ENCODE results near the gene SYTL5. TPM values are rescaled to one million over a fixed set of nuclear protein-coding genes. Genes with fewer than 3 reads are reported as not detected.

SYTL5 gene
- total RNA-seq, 1 donor from 2014 or later = 1.7 TPM

GRCh38 chrX:38116706-38117105 is 110.4 kb downstream of the SYTL5 start:
- H3K4me2 ChIP-seq = no peak overlapping the region
- H3K4me1 ChIP-seq = no peaks in the 10 kb centered on the region
- TF ChIP-seq EZH2phosphoT487 (IDR thresholded peaks at IDR 0.05) (no peak), CTCF (IDR thresholded peaks at IDR 0.05) (no peak), EZH2 (IDR thresholded peaks at IDR 0.05) (no peak)
- H3K79me2 ChIP-seq (ENCODE audit: low read depth) = no peaks in the 10 kb centered on the region
- no peaks in the 10 kb centered on the region for H3K27me3 ChIP-seq
- Mint-ChIP-seq H3K4me1 (no peaks in the 10 kb centered on the region), H3K4me3 (no peak overlapping the region), H3K9me3 (peaks cover 4% of the 10 kb centered on the region), H3K27me3 (ENCODE audit: insufficient read depth, low read depth) (no peaks in the 10 kb centered on the region), H3K36me3 (no peaks in the 10 kb centered on the region), H3K27ac (no peak overlapping the region)
- H3K9me3 ChIP-seq (ENCODE audit: low read depth) = peaks cover 6% of the 10 kb centered on the region
- DNase-seq (ENCODE audit: low spot score) = no peak
- H3F3A ChIP-seq (ENCODE audit: low read depth) = no peaks in the 10 kb centered on the region
- H3K4me3 ChIP-seq = no peak overlapping the region
- no peaks in the 10 kb centered on the region for H3K36me3 ChIP-seq
- H3K27ac ChIP-seq = no peak overlapping the region
- H3K9ac ChIP-seq = no peak overlapping the region
- no peaks in the 10 kb centered on the region for H4K20me1 ChIP-seq (ENCODE audit: low read depth)
- no peak overlapping the region for H2AFZ ChIP-seq (replicated peaks)

GRCh38 chrX:38117485-38117884 is 111.1 kb downstream of the SYTL5 start:
- Mint-ChIP-seq H3K4me1 (no peaks in the 10 kb centered on the region), H3K36me3 (no peaks in the 10 kb centered on the region), H3K4me3 (no peak overlapping the region), H3K27me3 (ENCODE audit: insufficient read depth, low read depth) (no peaks in the 10 kb centered on the region), H3K27ac (no peak overlapping the region), H3K9me3 (peaks cover 4% of the 10 kb centered on the region)
- Histone ChIP-seq H3K9me3 (ENCODE audit: low read depth) (peaks cover 6% of the 10 kb centered on the region), H4K20me1 (ENCODE audit: low read depth) (no peaks in the 10 kb centered on the region), H3F3A (ENCODE audit: low read depth) (no peaks in the 10 kb centered on the region), H2AFZ (replicated peaks) (no peak overlapping the region), H3K36me3 (no peaks in the 10 kb centered on the region), H3K27ac (no peak overlapping the region), H3K9ac (no peak overlapping the region), H3K4me1 (no peaks in the 10 kb centered on the region), H3K27me3 (no peaks in the 10 kb centered on the region), H3K79me2 (ENCODE audit: low read depth) (no peaks in the 10 kb centered on the region), H3K4me3 (no peak overlapping the region), H3K4me2 (no peak overlapping the region)
- no peak for DNase-seq (ENCODE audit: low spot score)
- TF ChIP-seq EZH2 (IDR thresholded peaks at IDR 0.05) (no peak), EZH2phosphoT487 (IDR thresholded peaks at IDR 0.05) (no peak), CTCF (IDR thresholded peaks at IDR 0.05) (no peak)

- H3K4me3 Mint-ChIP-seq = no peak overlapping the region
- H3K9me3 Mint-ChIP-seq = no peaks in the 10 kb centered on the region
Measured at GRCh38 chrX:38124000-38124399, 117.6 kb downstream of the SYTL5 start.

More at GRCh38 chrX:38124000-38124399, 117.6 kb downstream of the SYTL5 start:
- no peaks in the 10 kb centered on the region for H3K9me3 ChIP-seq (ENCODE audit: low read depth)
- no peak overlapping the region for H2AFZ ChIP-seq (replicated peaks)
- H3F3A ChIP-seq (ENCODE audit: low read depth) = no peaks in the 10 kb centered on the region
- no peaks in the 10 kb centered on the region for H3K79me2 ChIP-seq (ENCODE audit: low read depth)
- H3K4me3 ChIP-seq = no peak overlapping the region
- no peak for DNase-seq (ENCODE audit: low spot score)
- H3K36me3 ChIP-seq = no peaks in the 10 kb centered on the region
- Mint-ChIP-seq H3K27ac (no peak overlapping the region), H3K4me1 (no peaks in the 10 kb centered on the region), H3K36me3 (no peaks in the 10 kb centered on the region), H3K27me3 (ENCODE audit: insufficient read depth, low read depth) (peaks cover 2% of the 10 kb centered on the region)
- H3K27me3 ChIP-seq = no peaks in the 10 kb centered on the region
- no peaks in the 10 kb centered on the region for H3K4me1 ChIP-seq
- H3K27ac ChIP-seq = no peak overlapping the region
- H4K20me1 ChIP-seq (ENCODE audit: low read depth) = no peaks in the 10 kb centered on the region
- H3K4me2 ChIP-seq = no peak overlapping the region
- no peak for TF ChIP-seq EZH2 (IDR thresholded peaks at IDR 0.05)
- no peak for TF ChIP-seq CTCF (IDR thresholded peaks at IDR 0.05)
- no peak for TF ChIP-seq EZH2phosphoT487 (IDR thresholded peaks at IDR 0.05)
- H3K9ac ChIP-seq = no peak overlapping the region

Data from neural progenitor cell (in vitro differentiated cells).